ENCODE data around the gene RAD51B.
A peak's percentile ranks its signal among the peaks of the same experiment; 100 is the strongest.

RAD51B gene

GRCh38 chr14:68050177-68050576 lies 230.6 kb downstream of the RAD51B start:
- no peak for TF ChIP-seq ZNF274 (IDR thresholded peaks at IDR 0.05; ENCODE audit: low read depth, low read length)
- TF ChIP-seq SUZ12 (IDR thresholded peaks at IDR 0.05; ENCODE audit: extremely low read depth, insufficient read depth, insufficient read length), result no peak
- TF ChIP-seq YY1 (IDR thresholded peaks at IDR 0.05; ENCODE audit: insufficient read depth, insufficient read length), result no peak

GRCh38 chr14:68051146-68051545 lies 231.6 kb downstream of the RAD51B start:
- Histone ChIP-seq H3K9me3 (ENCODE audit: insufficient read depth, low read length) (no peaks in the 10 kb centered on the region), H3K27me3 (ENCODE audit: insufficient read depth, insufficient read length) (no peaks in the 10 kb centered on the region), H3K9ac (ENCODE audit: insufficient read length, low read depth) (no peak overlapping the region), H3K4me1 (ENCODE audit: insufficient read depth, insufficient read length) (no peaks in the 10 kb centered on the region), H3K4me3 (ENCODE audit: insufficient read length, low read depth) (no peak overlapping the region), H3K36me3 (ENCODE audit: insufficient read depth, insufficient read length, low read length) (no peaks in the 10 kb centered on the region)
- DNase-seq (ENCODE audit: low read depth, low spot score), result no peak
- TF ChIP-seq SUZ12 (IDR thresholded peaks at IDR 0.05; ENCODE audit: extremely low read depth, insufficient read depth, insufficient read length) (no peak), ZNF274 (IDR thresholded peaks at IDR 0.05; ENCODE audit: low read depth, low read length) (no peak), YY1 (IDR thresholded peaks at IDR 0.05; ENCODE audit: insufficient read depth, insufficient read length) (no peak)

More at GRCh38 chr14:68050177-68050576, 230.6 kb downstream of the RAD51B start:
- no peak overlapping the region for H3K9ac ChIP-seq (ENCODE audit: insufficient read length, low read depth)
- DNase-seq (ENCODE audit: low read depth, low spot score), result no peak
- H3K9me3 ChIP-seq (ENCODE audit: insufficient read depth, low read length), result no peaks in the 10 kb centered on the region
- no peaks in the 10 kb centered on the region for H3K36me3 ChIP-seq (ENCODE audit: insufficient read depth, insufficient read length, low read length)
- H3K4me1 ChIP-seq (ENCODE audit: insufficient read depth, insufficient read length), result no peaks in the 10 kb centered on the region
- no peak overlapping the region for H3K4me3 ChIP-seq (ENCODE audit: insufficient read length, low read depth)
- no peaks in the 10 kb centered on the region for H3K27me3 ChIP-seq (ENCODE audit: insufficient read depth, insufficient read length)

- no peaks in the 10 kb centered on the region for H3K4me1 ChIP-seq (ENCODE audit: insufficient read depth, insufficient read length)
- H3K36me3 ChIP-seq (ENCODE audit: insufficient read depth, insufficient read length, low read length), result no peaks in the 10 kb centered on the region
- H3K9ac ChIP-seq (ENCODE audit: insufficient read length, low read depth), result no peak overlapping the region
- DNase-seq (ENCODE audit: low read depth, low spot score), result no peak
- TF ChIP-seq SUZ12 (IDR thresholded peaks at IDR 0.05; ENCODE audit: extremely low read depth, insufficient read depth, insufficient read length), result no peak
- no peak for TF ChIP-seq YY1 (IDR thresholded peaks at IDR 0.05; ENCODE audit: insufficient read depth, insufficient read length)
- TF ChIP-seq ZNF274 (IDR thresholded peaks at IDR 0.05; ENCODE audit: low read depth, low read length), result no peak
- no peaks in the 10 kb centered on the region for H3K9me3 ChIP-seq (ENCODE audit: insufficient read depth, low read length)
- no peak overlapping the region for H3K4me3 ChIP-seq (ENCODE audit: insufficient read length, low read depth)
- no peaks in the 10 kb centered on the region for H3K27me3 ChIP-seq (ENCODE audit: insufficient read depth, insufficient read length)
Observed at GRCh38 chr14:68060198-68060597, 240.6 kb downstream of the RAD51B start.

- no peak for DNase-seq (ENCODE audit: low read depth, low spot score)
- no peak overlapping the region for H3K4me3 ChIP-seq (ENCODE audit: insufficient read length, low read depth)
Observed at GRCh38 chr14:68062651-68063050, 243.1 kb downstream of the RAD51B start.

GRCh38 chr14:68065322-68065721 lies 245.7 kb downstream of the RAD51B start:
- DNase-seq (ENCODE audit: low read depth, low spot score), result no peak
- Histone ChIP-seq H3K9me3 (ENCODE audit: insufficient read depth, low read length) (no peaks in the 10 kb centered on the region), H3K36me3 (ENCODE audit: insufficient read depth, insufficient read length, low read length) (no peaks in the 10 kb centered on the region), H3K4me1 (ENCODE audit: insufficient read depth, insufficient read length) (no peaks in the 10 kb centered on the region), H3K9ac (ENCODE audit: insufficient read length, low read depth) (no peak overlapping the region), H3K4me3 (ENCODE audit: insufficient read length, low read depth) (no peak overlapping the region), H3K27me3 (ENCODE audit: insufficient read depth, insufficient read length) (no peaks in the 10 kb centered on the region)
- TF ChIP-seq ZNF274 (IDR thresholded peaks at IDR 0.05; ENCODE audit: low read depth, low read length) (no peak), SUZ12 (IDR thresholded peaks at IDR 0.05; ENCODE audit: extremely low read depth, insufficient read depth, insufficient read length) (no peak), YY1 (IDR thresholded peaks at IDR 0.05; ENCODE audit: insufficient read depth, insufficient read length) (no peak)

More at GRCh38 chr14:68062651-68063050, 243.1 kb downstream of the RAD51B start:
- Histone ChIP-seq H3K36me3 (ENCODE audit: insufficient read depth, insufficient read length, low read length) (no peaks in the 10 kb centered on the region), H3K4me1 (ENCODE audit: insufficient read depth, insufficient read length) (no peaks in the 10 kb centered on the region), H3K9me3 (ENCODE audit: insufficient read depth, low read length) (no peaks in the 10 kb centered on the region), H3K9ac (ENCODE audit: insufficient read length, low read depth) (no peak overlapping the region), H3K27me3 (ENCODE audit: insufficient read depth, insufficient read length) (no peaks in the 10 kb centered on the region)
- TF ChIP-seq ZNF274 (IDR thresholded peaks at IDR 0.05; ENCODE audit: low read depth, low read length) (no peak), SUZ12 (IDR thresholded peaks at IDR 0.05; ENCODE audit: extremely low read depth, insufficient read depth, insufficient read length) (no peak), YY1 (IDR thresholded peaks at IDR 0.05; ENCODE audit: insufficient read depth, insufficient read length) (no peak)

- no peak for DNase-seq (ENCODE audit: low read depth, low spot score)
- TF ChIP-seq SUZ12 (IDR thresholded peaks at IDR 0.05; ENCODE audit: extremely low read depth, insufficient read depth, insufficient read length) (no peak), ZNF274 (IDR thresholded peaks at IDR 0.05; ENCODE audit: low read depth, low read length) (no peak), YY1 (IDR thresholded peaks at IDR 0.05; ENCODE audit: insufficient read depth, insufficient read length) (no peak)
- Histone ChIP-seq H3K9me3 (ENCODE audit: insufficient read depth, low read length) (peaks cover 18% of the 10 kb centered on the region; the same call in 1 of the 2 replicates), H3K9ac (ENCODE audit: insufficient read length, low read depth) (no peak overlapping the region), H3K36me3 (ENCODE audit: insufficient read depth, insufficient read length, low read length) (no peaks in the 10 kb centered on the region), H3K4me1 (ENCODE audit: insufficient read depth, insufficient read length) (peaks cover 4% of the 10 kb centered on the region), H3K27me3 (ENCODE audit: insufficient read depth, insufficient read length) (no peaks in the 10 kb centered on the region), H3K4me3 (ENCODE audit: insufficient read length, low read depth) (no peak overlapping the region)
Observed at GRCh38 chr14:68074765-68075381, 255.3 kb downstream of the RAD51B start.

GRCh38 chr14:68075382-68076029 lies 255.9 kb downstream of the RAD51B start:
- DNase-seq (ENCODE audit: low read depth, low spot score), result no peak
- no peaks in the 10 kb centered on the region for H3K27me3 ChIP-seq (ENCODE audit: insufficient read depth, insufficient read length)
- H3K36me3 ChIP-seq (ENCODE audit: insufficient read depth, insufficient read length, low read length), result no peaks in the 10 kb centered on the region
- H3K9me3 ChIP-seq (ENCODE audit: insufficient read depth, low read length), result peaks cover 18% of the 10 kb centered on the region; the same call in 1 of the 2 replicates
- H3K9ac ChIP-seq (ENCODE audit: insufficient read length, low read depth), result peak overlapping the region; percentile 9
- TF ChIP-seq ZNF274 (IDR thresholded peaks at IDR 0.05; ENCODE audit: low read depth, low read length) (no peak), YY1 (IDR thresholded peaks at IDR 0.05; ENCODE audit: insufficient read depth, insufficient read length) (no peak), SUZ12 (IDR thresholded peaks at IDR 0.05; ENCODE audit: extremely low read depth, insufficient read depth, insufficient read length) (no peak)
- peaks cover 4% of the 10 kb centered on the region for H3K4me1 ChIP-seq (ENCODE audit: insufficient read depth, insufficient read length)
- no peak overlapping the region for H3K4me3 ChIP-seq (ENCODE audit: insufficient read length, low read depth)
